CD4-positive, alpha-beta memory T cell (primary cell): ENCODE data around the gene CIT. TPM values are rescaled to one million over a fixed set of nuclear protein-coding genes. Genes with fewer than 3 reads are reported as not detected.

Source experiments
- CTCF ChIA-PET: fragments of 350-600 bp; sonication (Branson Sonifier 250); formaldehyde crosslinking; loops from one replicate; lab custom pipeline; 2021; ENCODE audit warnings: inconsistent platforms; ENCODE audit not compliant: partially characterized antibody; lab: Charles Lee
- POLR2A ChIA-PET: fragments of 350-600 bp; sonication (Branson Sonifier 250); formaldehyde crosslinking; loops from one replicate; lab custom pipeline; 2021; ENCODE audit not compliant: partially characterized antibody; lab: Charles Lee
- DNase-seq, 5 donors: peaks; one replicate each; pipeline versions ENCODE4 v3.0.0 to v3.0.0-alpha.2; 2020 to 2022; ENCODE audit warnings: mixed read lengths in 1 of 5
- H3K27ac ChIP-seq: one replicate; pipeline ENCODE4 v1.7.0; 2013; ENCODE audit warnings: low read depth, low read length
- H3K27me3 ChIP-seq: 2 replicates; pipeline ENCODE4 v1.7.0; 2013; ENCODE audit warnings: mild to moderate bottlenecking, low read length, moderate library complexity; ENCODE audit not compliant: insufficient read depth
- H3K36me3 ChIP-seq: 2 replicates; pipeline ENCODE4 v1.7.0; 2013; ENCODE audit warnings: mild to moderate bottlenecking, low read length, moderate library complexity; ENCODE audit not compliant: insufficient read depth
- H3K4me1 ChIP-seq: 2 replicates; pipeline ENCODE4 v1.7.0; 2013; ENCODE audit warnings: mild to moderate bottlenecking, low read length, moderate library complexity; ENCODE audit not compliant: insufficient read depth
- H3K4me3 ChIP-seq, 2 donors: one replicate each; pipeline ENCODE4 v1.7.0; 2013; ENCODE audit warnings: low read length in 2 of 2, mild to moderate bottlenecking in 1 of 2
- H3K9me3 ChIP-seq, 2 donors: one replicate each; pipeline ENCODE4 v1.7.0; 2013; ENCODE audit warnings: low read length in 2 of 2, control low read depth in 1 of 2; ENCODE audit not compliant: control insufficient read depth in 1 of 2
- H3K27ac Mint-ChIP-seq, 7 donors: one replicate each; pipeline ENCODE4 v1.8.0; 2020 to 2021; ENCODE audit warnings: mixed read lengths in 7 of 7, mild to moderate bottlenecking in 6 of 7, inconsistent platforms in 3 of 7, moderate library complexity in 3 of 7
- H3K27me3 Mint-ChIP-seq, 2 donors: one replicate each; pipeline ENCODE4 v1.8.0; 2020 to 2021; ENCODE audit warnings: mixed read lengths in 2 of 2
- H3K36me3 Mint-ChIP-seq, 2 donors: one replicate each; pipeline ENCODE4 v1.8.0; 2020 to 2021; ENCODE audit warnings: mixed read lengths in 2 of 2, inconsistent platforms in 1 of 2, mild to moderate bottlenecking in 1 of 2
- H3K4me1 Mint-ChIP-seq, 4 donors: one replicate each; pipeline ENCODE4 v1.8.0; 2020 to 2021; ENCODE audit warnings: mixed read lengths in 4 of 4, mild to moderate bottlenecking in 1 of 4
- H3K4me3 Mint-ChIP-seq, 8 donors: one replicate each; pipeline ENCODE4 v1.8.0; 2020 to 2021; ENCODE audit warnings: mixed read lengths in 8 of 8, mild to moderate bottlenecking in 7 of 8, moderate library complexity in 6 of 8, inconsistent platforms in 3 of 8
- H3K9me3 Mint-ChIP-seq, 8 donors: one replicate each; pipeline ENCODE4 v1.8.0; 2020 to 2021; ENCODE audit warnings: mixed read lengths in 8 of 8, mild to moderate bottlenecking in 5 of 8, inconsistent platforms in 3 of 8, moderate library complexity in 1 of 8
- intact Hi-C: fragments of 100-400 bp; cut with micrococcal nuclease; formaldehyde crosslinking; loops from one replicate; pipeline ENCODE4 v1.15.1; 2023
- polyA plus RNA-seq, 2 donors: library from polyadenylated mRNA; unstranded; fragments of 300-500 nt; fragmentation: Illumina TruSeq; gene quantifications; one replicate each; pipeline ENCODE4 v1.2.3, GENCODE V29; 2021
- total RNA-seq, 2 experiments: library from RNA; stranded (reverse); gene quantifications; one replicate each; pipeline ENCODE4 v1.2.3, GENCODE V29; 2021

The CIT gene
- total and polyA plus RNA-seq, 4 experiments from 2014 or later, result 1.0 to 3.5 (median 1.6) TPM; not detected in 1

GRCh38 chr12:119693511-119693910, 183.6 kb downstream of the CIT start:
- H3K4me3 ChIP-seq, result no peak overlapping the region
- H3K9me3 ChIP-seq, result no peaks in the 10 kb centered on the region
- ChIA-PET CTCF (no interaction called here), POLR2A (no interaction called here)
- H3K4me1 ChIP-seq, result no peaks in the 10 kb centered on the region
- H3K27me3 ChIP-seq, result no peaks in the 10 kb centered on the region
- DNase-seq, result no peak
- no peak overlapping the region for H3K4me3 Mint-ChIP-seq
- H3K36me3 Mint-ChIP-seq, result no peaks in the 10 kb centered on the region
- no peaks in the 10 kb centered on the region for H3K9me3 Mint-ChIP-seq
- H3K27me3 Mint-ChIP-seq, result no peaks in the 10 kb centered on the region
- H3K4me1 Mint-ChIP-seq, result no peaks in the 10 kb centered on the region
- H3K27ac Mint-ChIP-seq, result peak overlapping the region in 1 of 7 donors; percentile 8
- intact Hi-C loops, result loop anchor here (10.0 kb wide), 1 partner anchor 211 kb away; no protein-coding TSS in a partner anchor
- no peaks in the 10 kb centered on the region for H3K36me3 ChIP-seq
- H3K27ac ChIP-seq, result no peak overlapping the region

- H3K27me3 ChIP-seq, result no peaks in the 10 kb centered on the region
- intact Hi-C loops, result loop anchor here (10.0 kb wide), 1 partner anchor 212 kb away; no protein-coding TSS in a partner anchor
- POLR2A ChIA-PET, result no interaction called here
Measured at GRCh38 chr12:119692997-119693396, 184.1 kb downstream of the CIT start.

GRCh38 chr12:119692410-119692809, 184.7 kb downstream of the CIT start:
- POLR2A ChIA-PET, result no interaction called here
- no peaks in the 10 kb centered on the region for H3K27me3 Mint-ChIP-seq
- Histone ChIP-seq H3K4me1 (no peaks in the 10 kb centered on the region), H3K4me3 (no peak overlapping the region), H3K9me3 (no peaks in the 10 kb centered on the region), H3K36me3 (no peaks in the 10 kb centered on the region), H3K27me3 (no peaks in the 10 kb centered on the region), H3K27ac (no peak overlapping the region)
- no peaks in the 10 kb centered on the region for H3K36me3 Mint-ChIP-seq
- H3K27ac Mint-ChIP-seq, result no peak overlapping the region
- no peak overlapping the region for H3K4me3 Mint-ChIP-seq
- H3K4me1 Mint-ChIP-seq, result no peaks in the 10 kb centered on the region
- CTCF ChIA-PET, result no interaction called here
- intact Hi-C loops, result loop anchor here (10.0 kb wide), 1 partner anchor 212 kb away; no protein-coding TSS in a partner anchor
- DNase-seq, result no peak
- no peaks in the 10 kb centered on the region for H3K9me3 Mint-ChIP-seq

More at GRCh38 chr12:119692997-119693396, 184.1 kb downstream of the CIT start:
- Mint-ChIP-seq H3K4me1 (no peaks in the 10 kb centered on the region), H3K27ac (peak overlapping the region in 1 of 7 donors; percentile 74), H3K9me3 (no peaks in the 10 kb centered on the region), H3K36me3 (no peaks in the 10 kb centered on the region), H3K4me3 (no peak overlapping the region), H3K27me3 (no peaks in the 10 kb centered on the region)
- H3K4me1 ChIP-seq, result no peaks in the 10 kb centered on the region
- H3K4me3 ChIP-seq, result no peak overlapping the region
- H3K27ac ChIP-seq, result no peak overlapping the region
- no peak for DNase-seq
- no peaks in the 10 kb centered on the region for H3K9me3 ChIP-seq
- H3K36me3 ChIP-seq, result no peaks in the 10 kb centered on the region
- CTCF ChIA-PET, result no interaction called here

GRCh38 chr12:119691202-119691810, 185.8 kb downstream of the CIT start:
- no peak overlapping the region for H3K27ac ChIP-seq
- Mint-ChIP-seq H3K27me3 (no peaks in the 10 kb centered on the region), H3K4me1 (no peaks in the 10 kb centered on the region), H3K9me3 (no peaks in the 10 kb centered on the region), H3K36me3 (no peaks in the 10 kb centered on the region), H3K4me3 (no peak overlapping the region), H3K27ac (no peak overlapping the region)
- no peak for DNase-seq
- intact Hi-C loops, result loop anchor here (10.0 kb wide), 1 partner anchor 213 kb away; no protein-coding TSS in a partner anchor
- no peaks in the 10 kb centered on the region for H3K27me3 ChIP-seq
- POLR2A ChIA-PET, result no interaction called here
- CTCF ChIA-PET, result no interaction called here
- H3K4me3 ChIP-seq, result no peak overlapping the region
- no peaks in the 10 kb centered on the region for H3K36me3 ChIP-seq
- no peaks in the 10 kb centered on the region for H3K9me3 ChIP-seq
- no peaks in the 10 kb centered on the region for H3K4me1 ChIP-seq

- POLR2A ChIA-PET, result no interaction called here
- Histone ChIP-seq H3K4me3 (no peak overlapping the region), H3K4me1 (no peaks in the 10 kb centered on the region), H3K36me3 (no peaks in the 10 kb centered on the region), H3K27me3 (no peaks in the 10 kb centered on the region), H3K27ac (no peak overlapping the region), H3K9me3 (no peaks in the 10 kb centered on the region)
- Mint-ChIP-seq H3K4me3 (peak overlapping the region in 1 of 8 donors; percentile 45), H3K36me3 (no peaks in the 10 kb centered on the region), H3K4me1 (no peaks in the 10 kb centered on the region), H3K9me3 (no peaks in the 10 kb centered on the region), H3K27me3 (no peaks in the 10 kb centered on the region), H3K27ac (no peak overlapping the region)
- intact Hi-C loops, result loop anchor here (10.0 kb wide), 1 partner anchor 215 kb away; no protein-coding TSS in a partner anchor
- CTCF ChIA-PET, result no interaction called here
- no peak for DNase-seq
Measured at GRCh38 chr12:119689935-119690500, 187.1 kb downstream of the CIT start.

- DNase-seq, result no peak
- no peak overlapping the region for H3K4me3 ChIP-seq
- no peaks in the 10 kb centered on the region for H3K36me3 ChIP-seq
- Mint-ChIP-seq H3K4me3 (no peak overlapping the region), H3K27me3 (no peaks in the 10 kb centered on the region), H3K36me3 (peaks cover 0 to 5% of the 10 kb centered on the region in 2 donors), H3K9me3 (no peaks in the 10 kb centered on the region), H3K4me1 (peaks cover 0 to 6% (median 1%) of the 10 kb centered on the region in 4 donors), H3K27ac (no peak overlapping the region)
- no peaks in the 10 kb centered on the region for H3K4me1 ChIP-seq
- POLR2A ChIA-PET, result no interaction called here
- H3K27me3 ChIP-seq, result no peaks in the 10 kb centered on the region
- H3K27ac ChIP-seq, result no peak overlapping the region
- intact Hi-C loops, result no loop called here
- H3K9me3 ChIP-seq, result no peaks in the 10 kb centered on the region
- CTCF ChIA-PET, result no interaction called here
Measured at GRCh38 chr12:119687879-119688278, 189.2 kb downstream of the CIT start.

- H3K27ac Mint-ChIP-seq, result no peak overlapping the region
- no peaks in the 10 kb centered on the region for H3K9me3 Mint-ChIP-seq
- no peak overlapping the region for H3K4me3 Mint-ChIP-seq
- peaks cover 3 to 10% (median 5%) of the 10 kb centered on the region in 4 donors for H3K4me1 Mint-ChIP-seq
- intact Hi-C loops, result no loop called here
- no peaks in the 10 kb centered on the region for H3K36me3 ChIP-seq
- H3K4me3 ChIP-seq, result no peak overlapping the region
- no peaks in the 10 kb centered on the region for H3K27me3 ChIP-seq
- H3K27me3 Mint-ChIP-seq, result no peaks in the 10 kb centered on the region
- peaks cover 5% of the 10 kb centered on the region for H3K4me1 ChIP-seq
- H3K9me3 ChIP-seq, result no peaks in the 10 kb centered on the region
- CTCF ChIA-PET, result no interaction called here
- POLR2A ChIA-PET, result no interaction called here
- H3K36me3 Mint-ChIP-seq, result peaks cover 0 to 5% of the 10 kb centered on the region in 2 donors
- no peak overlapping the region for H3K27ac ChIP-seq
- no peak for DNase-seq
Measured at GRCh38 chr12:119687406-119687805, 189.7 kb downstream of the CIT start.
